AG08396 (cell line): ENCODE results near the gene TBCCD1.
"Not testable (repeated sequence)": the region's sequence is repeated elsewhere in the genome, so short reads cannot be mapped to it uniquely, and the experiment has no call there.

ENCODE experiments used
- DNase-seq: peaks from one replicate; pipeline ENCODE4 v3.0.0; 2012; ENCODE audit warnings: low spot score, mixed read lengths

Gene TBCCD1

GRCh38 chr3:186552408-186553031 is 14.6 kb downstream of the TBCCD1 start:
- DNase-seq, result no peak

GRCh38 chr3:186551387-186551786 is 15.8 kb downstream of the TBCCD1 start:
- no peak for DNase-seq

GRCh38 chr3:186549497-186549896 is 17.6 kb downstream of the TBCCD1 start:
- DNase-seq, result no peak

- no peak for DNase-seq
These were observed 22.9 kb downstream of the TBCCD1 start, which contains the start of gene CRYGS for GRCh38 chr3:186544281-186544680. Gene CRYGS (minus strand): TSS chr3:186544380. CDS start chr3:186544326, 54 bp downstream.

GRCh38 chr3:186540835-186541226 is 26.3 kb downstream of the TBCCD1 start:
- DNase-seq, result no peak

GRCh38 chr3:186540221-186540834 is 26.8 kb downstream of the TBCCD1 start:
- peak; percentile 58 for DNase-seq

GRCh38 chr3:186538779-186539178 is 28.4 kb downstream of the TBCCD1 start:
- DNase-seq, result no peak

- DNase-seq, result no peak
These were observed 30.0 kb downstream of the TBCCD1 start for GRCh38 chr3:186536883-186537844.

- no peak for DNase-seq
These were observed 32.9 kb downstream of the TBCCD1 start for GRCh38 chr3:186534113-186534669.

- DNase-seq, result no peak
These were observed 34.5 kb downstream of the TBCCD1 start for GRCh38 chr3:186532598-186533072.

GRCh38 chr3:186531694-186532093 is 35.4 kb downstream of the TBCCD1 start:
- not testable (repeated sequence) for DNase-seq

- DNase-seq, result no peak
These were observed 36.7 kb downstream of the TBCCD1 start for GRCh38 chr3:186530415-186530814.

- no peak for DNase-seq
These were observed 37.7 kb downstream of the TBCCD1 start for GRCh38 chr3:186529201-186529999.

GRCh38 chr3:186526256-186526606 is 40.9 kb downstream of the TBCCD1 start:
- DNase-seq, result no peak

GRCh38 chr3:186525369-186526255 is 41.5 kb downstream of the TBCCD1 start:
- DNase-seq, result no peak

GRCh38 chr3:186524616-186525015 is 42.5 kb downstream of the TBCCD1 start:
- no peak for DNase-seq

GRCh38 chr3:186523434-186523833 is 43.7 kb downstream of the TBCCD1 start:
- DNase-seq, result no peak

- DNase-seq, result no peak
These were observed 44.1 kb downstream of the TBCCD1 start for GRCh38 chr3:186523022-186523421.

GRCh38 chr3:186520957-186521842 is 45.9 kb downstream of the TBCCD1 start:
- no peak for DNase-seq
